Suppressor macrophage treated with lipopolysaccharide for 4 hours (primary cell): ENCODE data around the gene RSPH9.

ENCODE experiments used
- DNase-seq: peaks from one replicate; pipeline ENCODE4 v3.0.0-alpha.2; 2020

The RSPH9 gene

GRCh38 chr6:43714311-43715055 lies 69.6 kb downstream of the RSPH9 start:
- no peak for DNase-seq

GRCh38 chr6:43715056-43715788 lies 70.4 kb downstream of the RSPH9 start:
- DNase-seq = no peak

GRCh38 chr6:43716099-43716498 lies 71.3 kb downstream of the RSPH9 start:
- no peak for DNase-seq

GRCh38 chr6:43717389-43717788 lies 72.6 kb downstream of the RSPH9 start:
- no peak for DNase-seq

GRCh38 chr6:43717822-43718221 lies 73.0 kb downstream of the RSPH9 start:
- no peak for DNase-seq

GRCh38 chr6:43718387-43719105 lies 73.7 kb downstream of the RSPH9 start:
- no peak for DNase-seq

- no peak for DNase-seq
Observed at GRCh38 chr6:43719511-43719910, 74.7 kb downstream of the RSPH9 start.

GRCh38 chr6:43720999-43721398 lies 76.2 kb downstream of the RSPH9 start:
- DNase-seq = no peak
